GM21529 (cell line): ENCODE measurements around the gene ARHGAP8.

Experiments
- ATAC-seq: cut with Tn5 transposase; IDR thresholded peaks from one replicate; pipeline ENCODE4 v1.9.1; 2021; ENCODE audit not compliant: unreplicated experiment

The ARHGAP8 gene

GRCh38 chr22:44724859-44725258, 27.5 kb upstream of the ARHGAP8 start:
- no peak for ATAC-seq

GRCh38 chr22:44726439-44726838, 25.9 kb upstream of the ARHGAP8 start:
- no peak for ATAC-seq

GRCh38 chr22:44727148-44727547, 25.2 kb upstream of the ARHGAP8 start:
- ATAC-seq = no peak

GRCh38 chr22:44727709-44728108, 24.7 kb upstream of the ARHGAP8 start:
- ATAC-seq = no peak

GRCh38 chr22:44728761-44729324, 23.5 kb upstream of the ARHGAP8 start:
- no peak for ATAC-seq

- no peak for ATAC-seq
Observed at GRCh38 chr22:44729391-44730021, 22.9 kb upstream of the ARHGAP8 start.

- no peak for ATAC-seq
Observed at GRCh38 chr22:44730022-44730393, 22.4 kb upstream of the ARHGAP8 start.

- ATAC-seq = no peak
Observed at GRCh38 chr22:44730490-44731356, 21.7 kb upstream of the ARHGAP8 start.

GRCh38 chr22:44731357-44731970, 20.9 kb upstream of the ARHGAP8 start:
- no peak for ATAC-seq

GRCh38 chr22:44732017-44732561, 20.3 kb upstream of the ARHGAP8 start:
- no peak for ATAC-seq

- ATAC-seq = no peak
Observed at GRCh38 chr22:44732661-44733060, 19.7 kb upstream of the ARHGAP8 start.

GRCh38 chr22:44733426-44734106, 18.8 kb upstream of the ARHGAP8 start:
- no peak for ATAC-seq

GRCh38 chr22:44734278-44734677, 18.1 kb upstream of the ARHGAP8 start:
- no peak for ATAC-seq

GRCh38 chr22:44734801-44735517, 17.4 kb upstream of the ARHGAP8 start:
- ATAC-seq = no peak

- no peak for ATAC-seq
Observed at GRCh38 chr22:44735518-44736428, 16.6 kb upstream of the ARHGAP8 start.

GRCh38 chr22:44736581-44737405, 15.6 kb upstream of the ARHGAP8 start:
- no peak for ATAC-seq

GRCh38 chr22:44737406-44738346, 14.7 kb upstream of the ARHGAP8 start:
- no peak for ATAC-seq
